Measurements from ENCODE around the gene OR51B6. TPM values are rescaled to one million over a fixed set of nuclear protein-coding genes. Genes with fewer than 3 reads are reported as not detected.
"Not testable (repeated sequence)": the region's sequence is repeated elsewhere in the genome, so short reads cannot be mapped to it uniquely, and the experiment has no call there.

Gene OR51B6
- under 1 TPM in 1 of 5 donors, not detected in 4; 0.16 TPM for polyA plus RNA-seq (ENCODE audit: insufficient read depth in 1 of 5, insufficient read length in 5 of 5, low replicate concordance in 1 of 5)
- long read RNA-seq, donor 1, result 0 reads
- long read RNA-seq, donor 2, result 0 reads
- long read RNA-seq, donor 3, result 0 reads
- long read RNA-seq, donor 4, result 0 reads
- long read RNA-seq, donor 5, result 0 reads
- long read RNA-seq, donor 6, result 0 reads
- long read RNA-seq, donor 7, result 0 reads
- long read RNA-seq, donor 8, result 0 reads

GRCh38 chr11:5351208-5351607 lies at the start of gene OR51B6:
Gene OR51B6 (plus strand): TSS chr11:5351508. CDS start chr11:5351508, 0 bp downstream.
- no peak for DNase-seq

- no peak for DNase-seq
These were observed 49.5 kb upstream of the OR51B6 start, which contains the start of gene OR51B4 for GRCh38 chr11:5301846-5302245. Gene OR51B4 (minus strand): TSS chr11:5301946. CDS start chr11:5301946, 0 bp downstream.

GRCh38 chr11:5303626-5304025 lies 47.7 kb upstream of the OR51B6 start:
- no peak for DNase-seq

DNA sequence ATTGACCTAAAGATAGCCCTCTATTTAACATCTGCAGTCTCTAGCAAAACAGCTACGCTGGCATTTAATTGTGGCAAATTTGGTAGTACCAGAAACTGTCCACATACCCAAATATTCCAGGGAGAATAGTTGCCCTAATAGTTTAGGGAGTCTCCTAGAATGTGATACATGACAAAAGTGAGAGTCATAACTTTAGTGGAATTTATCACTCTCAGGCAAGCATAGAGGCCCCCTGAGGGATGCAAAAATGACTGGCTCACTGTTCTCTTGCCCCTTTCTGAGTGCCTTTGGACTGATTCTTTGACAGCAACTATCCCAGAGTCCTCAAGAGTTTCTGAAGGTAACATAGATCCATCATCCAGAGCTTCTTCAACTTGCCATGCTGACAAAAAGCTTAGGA lies 47.3 kb upstream of the OR51B6 start:
- no peak for DNase-seq

DNA sequence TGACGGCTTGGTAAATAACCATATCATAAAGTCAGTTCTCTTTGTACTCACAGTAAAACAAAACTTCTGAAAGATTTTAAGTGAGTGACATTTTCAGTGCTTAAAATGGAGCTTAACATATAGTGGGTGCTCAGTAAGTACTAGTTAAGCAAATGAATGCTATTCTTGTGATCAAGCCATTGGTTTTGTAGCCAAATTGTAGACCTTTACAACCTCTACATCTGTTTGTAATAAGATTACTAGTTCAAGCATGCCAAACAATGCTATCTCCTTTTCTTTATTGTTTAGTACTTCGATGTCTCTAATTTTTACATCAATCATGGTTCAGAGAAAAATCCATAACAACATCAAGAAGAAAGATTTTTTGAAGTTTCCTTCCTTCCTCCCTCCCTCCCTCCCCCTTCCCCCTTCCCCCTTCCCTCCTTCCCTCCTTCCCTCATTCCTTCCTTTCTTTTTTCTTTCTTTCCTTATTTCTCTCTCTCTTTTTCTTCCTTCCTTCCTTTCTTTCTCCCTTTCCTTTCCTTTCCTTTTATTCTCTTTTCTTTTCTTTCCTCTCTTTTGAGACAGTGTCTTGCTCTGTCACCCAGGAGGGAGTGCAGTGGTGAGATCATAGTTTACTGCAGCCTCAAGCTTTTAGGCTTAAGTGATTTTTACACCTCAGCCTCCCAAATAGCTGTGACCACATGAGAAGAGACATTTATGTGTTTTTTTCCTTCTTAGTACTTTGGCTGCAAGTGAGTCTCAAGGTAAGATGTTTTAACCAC lies 43.9 kb upstream of the OR51B6 start:
- DNase-seq, result no peak

DNA sequence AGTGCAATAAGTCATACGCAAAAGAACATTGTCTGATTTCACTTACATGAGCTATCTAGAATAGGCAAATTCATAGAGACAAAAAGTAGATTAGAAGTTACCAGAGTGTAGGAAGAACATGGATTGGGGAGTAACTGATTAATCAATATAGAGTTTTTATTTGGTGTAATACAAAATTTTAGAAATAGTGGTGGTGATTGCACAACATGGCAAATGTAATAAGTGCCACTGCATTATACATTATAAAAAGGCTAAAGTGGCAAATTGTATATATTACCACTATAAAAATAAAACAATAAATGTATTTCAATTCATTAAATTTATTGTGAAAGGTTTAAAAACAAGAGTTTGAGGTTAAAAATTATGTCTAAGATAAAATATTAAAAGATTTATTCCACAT lies 40.9 kb upstream of the OR51B6 start:
- DNase-seq, result no peak

DNA sequence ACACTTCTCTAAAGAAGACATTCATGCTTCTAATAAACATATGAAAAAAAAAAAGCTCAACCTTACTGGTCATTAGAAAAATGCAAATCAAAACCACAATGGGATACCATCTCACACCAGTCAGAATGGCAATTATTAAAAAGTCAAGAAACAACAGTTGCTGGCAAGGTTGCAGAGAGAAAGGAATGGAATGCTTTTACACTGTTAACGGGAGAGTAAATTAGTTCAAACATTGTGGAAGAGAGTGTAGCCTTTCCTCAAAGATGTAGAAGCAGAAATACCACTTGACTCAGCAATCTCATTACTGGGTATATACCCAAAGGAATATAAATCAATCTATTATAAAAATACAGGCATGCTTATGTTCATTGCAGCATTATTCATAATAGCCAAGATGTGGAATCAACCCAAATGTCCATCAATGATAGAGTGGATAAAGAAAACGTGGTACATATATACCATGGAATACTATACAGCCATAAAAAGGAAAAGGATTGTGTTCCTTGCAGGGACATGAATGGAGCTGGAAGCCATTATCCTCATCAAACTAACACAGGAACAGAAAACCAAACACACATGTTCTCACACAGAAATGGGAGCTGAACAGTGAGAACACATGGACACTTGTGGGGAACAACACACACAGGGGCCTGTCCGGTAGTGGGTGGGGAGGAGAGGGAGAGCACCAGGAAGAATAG lies 37.8 kb upstream of the OR51B6 start:
- DNase-seq, result not testable (repeated sequence)

GRCh38 chr11:5317292-5317691 lies 34.0 kb upstream of the OR51B6 start:
- DNase-seq, result no peak

- DNase-seq, result no peak
These were observed 27.1 kb upstream of the OR51B6 start, which contains the start of gene OR51B2 for GRCh38 chr11:5324197-5324596. Gene OR51B2 (minus strand): TSS chr11:5324297. CDS start chr11:5324297, 0 bp downstream.

DNA sequence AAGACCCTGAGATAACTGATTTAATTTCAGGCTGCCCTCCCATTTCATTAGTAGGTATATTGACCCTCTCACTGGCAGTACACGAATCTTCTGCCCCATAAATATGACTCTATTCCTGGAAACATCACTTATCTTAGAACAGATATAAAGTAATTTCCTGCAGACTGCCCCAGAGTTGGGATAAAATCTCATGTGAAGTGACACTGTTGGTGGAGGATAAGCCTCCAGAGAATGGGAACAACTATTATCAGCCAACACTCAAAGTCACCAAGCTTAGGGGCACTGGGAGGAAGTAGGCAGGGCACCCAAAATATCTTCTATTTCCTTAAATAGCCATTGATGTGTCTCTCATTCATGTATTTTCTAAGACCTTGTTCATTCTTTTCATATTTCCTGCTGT lies 16.1 kb upstream of the OR51B6 start:
- DNase-seq, result no peak

GRCh38 chr11:5336331-5336730 lies 15.0 kb upstream of the OR51B6 start:
- no peak for DNase-seq

- DNase-seq, result not testable (repeated sequence)
These were observed 14.1 kb upstream of the OR51B6 start for GRCh38 chr11:5337253-5337652.

DNA sequence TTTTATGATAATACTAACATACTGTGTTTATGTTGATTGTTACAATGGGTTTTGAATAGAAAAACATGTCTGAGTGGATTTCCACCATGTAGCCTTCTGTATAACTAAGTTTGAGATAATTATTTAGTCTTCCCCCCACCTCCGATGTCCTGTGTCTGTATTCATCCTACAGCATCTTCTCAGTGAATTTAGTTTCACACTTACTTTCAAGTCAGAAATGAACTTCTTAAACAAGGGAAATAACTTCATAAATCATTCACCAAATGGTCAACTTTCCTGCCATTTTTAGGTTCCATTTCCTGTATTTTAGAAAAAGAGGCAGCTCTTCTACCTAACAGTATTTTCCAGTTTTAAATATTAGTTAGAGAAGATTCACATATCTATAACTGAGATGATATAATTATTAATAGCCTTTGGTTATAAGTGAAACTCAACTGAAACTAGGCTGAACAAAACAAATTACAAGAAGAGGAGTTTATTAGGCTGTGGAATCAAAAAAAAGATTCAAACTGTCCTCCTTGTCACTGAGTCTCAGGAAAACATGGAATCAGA lies 11.5 kb upstream of the OR51B6 start:
- DNase-seq, result no peak

- no peak for DNase-seq
These were observed 7.6 kb upstream of the OR51B6 start, which contains the start of gene OR51B5 for GRCh38 chr11:5343474-5344335. Gene OR51B5 (minus strand): TSS chr11:5343524. CDS start chr11:5343524, 0 bp downstream.

GRCh38 chr11:5345831-5346230 lies 5.5 kb upstream of the OR51B6 start:
- DNase-seq, result no peak

GRCh38 chr11:5348551-5349194 lies 2.6 kb upstream of the OR51B6 start:
- DNase-seq, result no peak

DNA sequence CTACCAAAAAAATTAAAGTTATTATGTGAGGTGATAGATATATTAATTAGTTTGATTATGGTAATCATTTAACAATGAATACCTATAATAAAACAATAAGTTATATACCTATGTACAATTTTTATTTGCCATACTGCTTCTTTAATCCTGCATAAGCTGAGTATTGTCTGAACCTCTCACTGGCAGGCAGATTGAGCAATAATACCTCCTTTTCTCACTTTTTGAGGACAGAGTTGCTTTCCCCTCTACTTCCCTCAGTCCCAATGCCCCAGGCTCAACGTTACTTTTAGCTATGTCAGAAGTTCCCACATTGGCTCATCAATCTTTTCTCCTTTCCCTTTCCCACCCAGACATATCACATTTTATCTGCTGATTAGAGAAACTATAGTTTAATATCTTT lies 1.8 kb upstream of the OR51B6 start:
- DNase-seq, result no peak

DNA sequence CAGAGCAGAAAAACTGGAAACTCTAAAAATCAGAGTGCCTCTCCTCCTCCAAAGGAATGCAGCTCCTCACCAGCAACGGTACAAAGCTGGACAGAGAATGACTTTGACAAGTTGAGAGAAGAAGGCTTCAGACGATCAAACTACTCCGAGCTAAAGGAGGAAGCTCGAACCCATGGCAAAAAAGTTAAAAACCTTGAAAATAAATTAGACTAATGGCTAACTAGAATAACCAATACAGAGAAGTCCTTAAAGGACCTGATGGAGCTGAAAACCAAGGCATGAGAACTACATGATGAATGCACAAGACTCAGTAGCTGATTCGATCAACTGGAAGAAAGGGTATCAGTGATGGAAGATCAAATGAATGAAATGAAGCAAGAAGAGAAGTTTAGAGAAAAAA lies 4.7 kb downstream of the OR51B6 start:
- not testable (repeated sequence) for DNase-seq

- DNase-seq, result no peak
These were observed 10.8 kb downstream of the OR51B6 start for GRCh38 chr11:5362017-5362625.

- DNase-seq, result no peak
These were observed 12.4 kb downstream of the OR51B6 start for GRCh38 chr11:5363679-5364078.
